NT2/D1 (cell line): ENCODE results near the gene IFNG.

Source experiments
- SUZ12 ChIP-seq: IDR thresholded peaks from 2 replicates; pipeline ENCODE4 v1.6.1; 2011; ENCODE audit not compliant: insufficient read length, insufficient read depth; ENCODE audit errors: extremely low read depth
- YY1 ChIP-seq: IDR thresholded peaks from 2 replicates; pipeline ENCODE4 v1.6.1; 2011; ENCODE audit not compliant: insufficient read length, insufficient read depth
- ZNF274 ChIP-seq: IDR thresholded peaks from 2 replicates; pipeline ENCODE4 v1.6.1; 2011; ENCODE audit warnings: mild to moderate bottlenecking, low read depth, low read length

GRCh38 chr12:68135520-68135919 is 24.0 kb downstream of the IFNG start:
- TF ChIP-seq YY1: no peak
- no peak for TF ChIP-seq ZNF274
- TF ChIP-seq SUZ12: no peak
